Measurements from ENCODE around the gene CANX. TPM values are rescaled to one million over a fixed set of nuclear protein-coding genes. Genes with fewer than 3 reads are reported as not detected.

Gene CANX
- total and polyA plus RNA-seq, 2 of the 13 experiments (the other 11 are each of a cell fraction or from before 2014, with no cell fraction given): 477 to 680 TPM

GRCh38 chr5:179730852-179731251 lies 32.1 kb downstream of the CANX start (continued):
- TF ChIP-seq ZNF883 (CRISPR knock-in tag; IDR thresholded peaks at IDR 0.05; ENCODE audit: not compliant biosample characterization): no peak

DNA sequence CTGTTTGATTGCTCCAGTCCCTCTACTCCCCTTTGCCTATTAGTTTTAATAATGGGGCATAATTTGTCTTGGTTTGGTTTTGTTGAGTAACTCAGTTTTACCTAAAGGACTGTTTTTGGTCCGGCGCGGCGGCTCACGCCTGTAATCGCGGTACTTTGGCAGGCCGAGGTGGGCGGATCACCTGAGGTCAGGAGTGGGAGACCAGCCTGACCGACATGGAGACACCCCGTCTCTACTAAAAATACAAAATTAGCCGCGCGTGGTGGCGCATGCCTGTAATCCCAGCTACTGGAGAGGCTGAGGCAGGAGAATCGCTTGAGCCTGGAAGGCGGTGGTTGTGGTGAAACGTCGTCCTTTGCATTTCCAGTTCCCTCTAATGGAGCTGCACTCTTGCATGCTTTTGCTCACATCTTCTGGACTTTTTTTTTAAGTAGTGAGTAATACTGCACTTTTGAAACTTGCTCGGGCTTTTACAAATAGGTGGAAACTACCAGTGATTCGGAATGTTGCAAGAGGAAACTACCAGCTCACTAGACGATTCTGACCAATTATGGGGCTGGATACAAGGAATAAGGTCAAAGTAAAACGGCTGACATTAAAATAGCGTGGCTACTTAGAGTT lies 33.1 kb downstream of the CANX start:
- ATAC-seq (peak; percentile 36), DNase-seq (ENCODE audit: low spot score) (peak; percentile 59), FAIRE-seq (peak; percentile 18)
- Histone ChIP-seq H3K9ac (ENCODE audit: insufficient read depth, low read depth, low read length) (peak overlapping the region; percentile 68), H3K27ac (ENCODE audit: extremely low read length, insufficient read depth, low read length) (peak overlapping the region; percentile 88), H3K4me1 (ENCODE audit: insufficient read depth, low read length) (peaks cover 51% of the 10 kb centered on the region), H3K27me3 (ENCODE audit: control insufficient read depth in 1 of 2, insufficient read depth in 2 of 2, low read length in 2 of 2) (no peaks in the 10 kb centered on the region), H3K36me3 (replicated peaks in 1 of 2; ENCODE audit: control insufficient read depth in 1 of 2, insufficient read depth in 2 of 2, low read length in 2 of 2) (peaks cover 8 to 26% of the 10 kb centered on the region in 2 experiments), H3K4me3 (replicated peaks in 1 of 3; ENCODE audit: insufficient read depth in 1 of 3, low read depth in 2 of 3, low read length in 3 of 3) (peak overlapping the region; percentile 44 to 96 (median 81)), H4K20me1 (ENCODE audit: insufficient read depth, low read length) (peaks cover 15% of the 10 kb centered on the region), H3K79me2 (ENCODE audit: insufficient read depth, low read length) (peaks cover 39% of the 10 kb centered on the region), H2AFZ (ENCODE audit: low read length) (no peak overlapping the region), H3K4me2 (ENCODE audit: low read depth, low read length) (peak overlapping the region; percentile 92), H3K9me3 (ENCODE audit: low read length) (no peaks in the 10 kb centered on the region)
- intact Hi-C loops (cut with micrococcal nuclease; ENCODE audit: unreplicated experiment) (no loop called here), in situ Hi-C loops (cut with HindIII; ENCODE audit: extremely low pct_ligation_motif_present, low pct_unique_long_range_greater_than_20kb) (no loop called here)
- BruUV-seq (replicated peaks): no TSS peak
- WGBS (ENCODE audit: low lambda C conversion rate): 2% methylated on average over 19 of the region's 24 CpGs
- CTCF ChIA-PET (ENCODE audit: low intra/inter-chr PET ratio, low total read pairs): no interaction called here
- POLR2A ChIA-PET: interaction anchor here (0.5 to 3.5 kb wide), 25 partner anchors 8 to 183 kb away, joined by 3 to 37 read pairs (median 4); partner anchors contain the start of genes CANX, CBY3 and HNRNPH1
- TF ChIP-seq ZNF75D (CRISPR knock-in tag; IDR thresholded peaks at IDR 0.05; ENCODE audit: borderline replicate concordance) (no peak), SUZ12 (IDR thresholded peaks at IDR 0.05; ENCODE audit: low read depth, low read length) (no peak), MLX (CRISPR knock-in tag; IDR thresholded peaks at IDR 0.05) (0 out of 2 replicates have a peak, but pooled peaks have one; percentile 26), PAF1 (CRISPR knock-in tag; IDR thresholded peaks at IDR 0.05) (0 out of 2 replicates have a peak, but pooled peaks have one; percentile 57), PAXIP1 (CRISPR knock-in tag; conservative IDR thresholded peaks at IDR 0.05) (no peak), KDM5A (IDR thresholded peaks at IDR 0.05; ENCODE audit: borderline replicate concordance, low read length) (no peak), MATR3 (CRISPR knock-in tag; IDR thresholded peaks at IDR 0.05) (no peak)
- TF ChIP-seq, protein P1, sequence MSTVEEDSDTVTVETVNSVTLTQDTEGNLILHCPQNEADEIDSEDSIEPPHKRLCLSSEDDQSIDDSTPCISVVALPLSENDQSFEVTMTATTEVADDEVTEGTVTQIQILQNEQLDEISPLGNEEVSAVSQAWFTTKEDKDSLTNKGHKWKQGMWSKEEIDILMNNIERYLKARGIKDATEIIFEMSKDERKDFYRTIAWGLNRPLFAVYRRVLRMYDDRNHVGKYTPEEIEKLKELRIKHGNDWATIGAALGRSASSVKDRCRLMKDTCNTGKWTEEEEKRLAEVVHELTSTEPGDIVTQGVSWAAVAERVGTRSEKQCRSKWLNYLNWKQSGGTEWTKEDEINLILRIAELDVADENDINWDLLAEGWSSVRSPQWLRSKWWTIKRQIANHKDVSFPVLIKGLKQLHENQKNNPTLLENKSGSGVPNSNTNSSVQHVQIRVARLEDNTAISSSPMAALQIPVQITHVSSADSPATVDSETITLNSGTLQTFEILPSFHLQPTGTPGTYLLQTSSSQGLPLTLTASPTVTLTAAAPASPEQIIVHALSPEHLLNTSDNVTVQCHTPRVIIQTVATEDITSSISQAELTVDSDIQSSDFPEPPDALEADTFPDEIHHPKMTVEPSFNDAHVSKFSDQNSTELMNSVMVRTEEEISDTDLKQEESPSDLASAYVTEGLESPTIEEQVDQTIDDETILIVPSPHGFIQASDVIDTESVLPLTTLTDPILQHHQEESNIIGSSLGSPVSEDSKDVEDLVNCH (CRISPR knock-in tag; IDR thresholded peaks at IDR 0.05): no peak

Data from HepG2 (cell line).